ENCODE results near the gene GDF3.
"Not testable (repeated sequence)": the region's sequence is repeated elsewhere in the genome, so short reads cannot be mapped to it uniquely, and the experiment has no call there.

GDF3 gene

GRCh38 chr12:7695566-7696197, at the start of gene GDF3:
GDF3 (minus strand) TSS chr12:7695775; CDS start chr12:7695728, 47 bp downstream.
- Histone ChIP-seq H3K27ac (ENCODE audit: low read length) (no peak within 1 kb of the TSS), H3K36me3 (ENCODE audit: control insufficient read depth, insufficient read depth, low read length) (no peaks in the 10 kb centered on the region), H3K4me1 (ENCODE audit: control insufficient read depth, insufficient read depth, low read length) (peaks cover 6% of the 10 kb centered on the region; the same call in 1 of the 2 replicates), H3K27me3 (ENCODE audit: control insufficient read depth, insufficient read depth, low read length) (no peaks in the 10 kb centered on the region), H3K9me3 (ENCODE audit: control insufficient read depth, insufficient read depth, low read length) (no peaks in the 10 kb centered on the region), H3K4me3 (ENCODE audit: low read length) (no peak within 1 kb of the TSS)
- DNase-seq (ENCODE audit: low read depth, low spot score), result no peak
- WGBS (ENCODE audit: insufficient coverage, insufficient read length), result no CpG with 5 or more reads among the region's 7 CpGs

- no peaks in the 10 kb centered on the region for H3K36me3 ChIP-seq (ENCODE audit: control insufficient read depth, insufficient read depth, low read length)
- WGBS (ENCODE audit: insufficient coverage, insufficient read length), result no CpG with 5 or more reads among the region's 3 CpGs
- no peaks in the 10 kb centered on the region for H3K27me3 ChIP-seq (ENCODE audit: control insufficient read depth, insufficient read depth, low read length)
- no peak for DNase-seq (ENCODE audit: low read depth, low spot score)
- 0 out of 2 replicates have a peak, but pooled peaks cover 1% of the 10 kb centered on the region for H3K4me1 ChIP-seq (ENCODE audit: control insufficient read depth, insufficient read depth, low read length)
- H3K4me3 ChIP-seq (ENCODE audit: low read length), result no peak overlapping the region
- H3K9me3 ChIP-seq (ENCODE audit: control insufficient read depth, insufficient read depth, low read length), result no peaks in the 10 kb centered on the region
- H3K27ac ChIP-seq (ENCODE audit: low read length), result no peak overlapping the region
These were observed 37.4 kb upstream of the GDF3 start for GRCh38 chr12:7732993-7733392.

- Histone ChIP-seq H3K4me1 (ENCODE audit: control insufficient read depth, insufficient read depth, low read length) (0 out of 2 replicates have a peak, but pooled peaks cover 1% of the 10 kb centered on the region), H3K9me3 (ENCODE audit: control insufficient read depth, insufficient read depth, low read length) (no peaks in the 10 kb centered on the region), H3K4me3 (ENCODE audit: low read length) (no peak overlapping the region), H3K27ac (ENCODE audit: low read length) (no peak overlapping the region), H3K36me3 (ENCODE audit: control insufficient read depth, insufficient read depth, low read length) (no peaks in the 10 kb centered on the region), H3K27me3 (ENCODE audit: control insufficient read depth, insufficient read depth, low read length) (no peaks in the 10 kb centered on the region)
- WGBS (ENCODE audit: insufficient coverage, insufficient read length), result no CpG with 5 or more reads among the region's 5 CpGs
- no peak for DNase-seq (ENCODE audit: low read depth, low spot score)
These were observed 35.9 kb upstream of the GDF3 start for GRCh38 chr12:7731486-7731885.

GRCh38 chr12:7730984-7731383, 35.4 kb upstream of the GDF3 start:
- not testable (repeated sequence) for H3K27me3 ChIP-seq (ENCODE audit: control insufficient read depth, insufficient read depth, low read length); H3K27ac ChIP-seq (ENCODE audit: low read length); H3K36me3 ChIP-seq (ENCODE audit: control insufficient read depth, insufficient read depth, low read length); H3K4me1 ChIP-seq (ENCODE audit: control insufficient read depth, insufficient read depth, low read length); DNase-seq (ENCODE audit: low read depth, low spot score); H3K9me3 ChIP-seq (ENCODE audit: control insufficient read depth, insufficient read depth, low read length); H3K4me3 ChIP-seq (ENCODE audit: low read length)

GRCh38 chr12:7729746-7730145, 34.2 kb upstream of the GDF3 start:
- Histone ChIP-seq H3K27ac (ENCODE audit: low read length) (no peak overlapping the region), H3K9me3 (ENCODE audit: control insufficient read depth, insufficient read depth, low read length) (no peaks in the 10 kb centered on the region), H3K4me1 (ENCODE audit: control insufficient read depth, insufficient read depth, low read length) (0 out of 2 replicates have a peak, but pooled peaks cover 1% of the 10 kb centered on the region), H3K36me3 (ENCODE audit: control insufficient read depth, insufficient read depth, low read length) (no peaks in the 10 kb centered on the region), H3K27me3 (ENCODE audit: control insufficient read depth, insufficient read depth, low read length) (no peaks in the 10 kb centered on the region), H3K4me3 (ENCODE audit: low read length) (no peak overlapping the region)
- no peak for DNase-seq (ENCODE audit: low read depth, low spot score)
- no CpG with 5 or more reads among the region's 4 CpGs for WGBS (ENCODE audit: insufficient coverage, insufficient read length)

GRCh38 chr12:7723926-7724325, 28.4 kb upstream of the GDF3 start:
- Histone ChIP-seq H3K27ac (ENCODE audit: low read length) (no peak overlapping the region), H3K36me3 (ENCODE audit: control insufficient read depth, insufficient read depth, low read length) (no peaks in the 10 kb centered on the region), H3K27me3 (ENCODE audit: control insufficient read depth, insufficient read depth, low read length) (no peaks in the 10 kb centered on the region), H3K4me1 (ENCODE audit: control insufficient read depth, insufficient read depth, low read length) (no peaks in the 10 kb centered on the region), H3K4me3 (ENCODE audit: low read length) (no peak overlapping the region), H3K9me3 (ENCODE audit: control insufficient read depth, insufficient read depth, low read length) (no peaks in the 10 kb centered on the region)
- no CpG with 5 or more reads among the region's 3 CpGs for WGBS (ENCODE audit: insufficient coverage, insufficient read length)
- DNase-seq (ENCODE audit: low read depth, low spot score), result no peak

GRCh38 chr12:7719946-7720730, 24.6 kb upstream of the GDF3 start:
- H3K27me3 ChIP-seq (ENCODE audit: control insufficient read depth, insufficient read depth, low read length), result no peaks in the 10 kb centered on the region
- no peak for DNase-seq (ENCODE audit: low read depth, low spot score)
- H3K9me3 ChIP-seq (ENCODE audit: control insufficient read depth, insufficient read depth, low read length), result no peaks in the 10 kb centered on the region
- WGBS (ENCODE audit: insufficient coverage, insufficient read length), result no CpG with 5 or more reads among the region's 15 CpGs
- H3K4me1 ChIP-seq (ENCODE audit: control insufficient read depth, insufficient read depth, low read length), result no peaks in the 10 kb centered on the region
- no peak overlapping the region for H3K4me3 ChIP-seq (ENCODE audit: low read length)
- H3K36me3 ChIP-seq (ENCODE audit: control insufficient read depth, insufficient read depth, low read length), result no peaks in the 10 kb centered on the region
- H3K27ac ChIP-seq (ENCODE audit: low read length), result no peak overlapping the region

- Histone ChIP-seq H3K27ac (ENCODE audit: low read length) (no peak overlapping the region), H3K27me3 (ENCODE audit: control insufficient read depth, insufficient read depth, low read length) (no peaks in the 10 kb centered on the region), H3K9me3 (ENCODE audit: control insufficient read depth, insufficient read depth, low read length) (no peaks in the 10 kb centered on the region), H3K4me1 (ENCODE audit: control insufficient read depth, insufficient read depth, low read length) (no peaks in the 10 kb centered on the region), H3K4me3 (ENCODE audit: low read length) (no peak overlapping the region), H3K36me3 (ENCODE audit: control insufficient read depth, insufficient read depth, low read length) (no peaks in the 10 kb centered on the region)
- no peak for DNase-seq (ENCODE audit: low read depth, low spot score)
- no CpG with 5 or more reads among the region's 5 CpGs for WGBS (ENCODE audit: insufficient coverage, insufficient read length)
These were observed 20.8 kb upstream of the GDF3 start for GRCh38 chr12:7716381-7716780.

GRCh38 chr12:7712841-7713442, 17.4 kb upstream of the GDF3 start:
- no peak overlapping the region for H3K27ac ChIP-seq (ENCODE audit: low read length)
- no peak for DNase-seq (ENCODE audit: low read depth, low spot score)
- WGBS (ENCODE audit: insufficient coverage, insufficient read length), result no CpG with 5 or more reads among the region's 28 CpGs

GRCh38 chr12:7711133-7711532, 15.6 kb upstream of the GDF3 start, which contains the start of gene DPPA3:
DPPA3 (plus strand) TSS chr12:7711433; CDS start chr12:7711571, 138 bp downstream.
- Histone ChIP-seq H3K4me3 (ENCODE audit: low read length) (no peak within 1 kb of the TSS), H3K27me3 (ENCODE audit: control insufficient read depth, insufficient read depth, low read length) (no peaks in the 10 kb centered on the region), H3K36me3 (ENCODE audit: control insufficient read depth, insufficient read depth, low read length) (no peaks in the 10 kb centered on the region), H3K9me3 (ENCODE audit: control insufficient read depth, insufficient read depth, low read length) (no peaks in the 10 kb centered on the region), H3K27ac (ENCODE audit: low read length) (no peak within 1 kb of the TSS), H3K4me1 (ENCODE audit: control insufficient read depth, insufficient read depth, low read length) (no peaks in the 10 kb centered on the region)
- no peak for DNase-seq (ENCODE audit: low read depth, low spot score)
- no CpG with 5 or more reads among the region's 7 CpGs for WGBS (ENCODE audit: insufficient coverage, insufficient read length)

More at GRCh38 chr12:7712841-7713442, 17.4 kb upstream of the GDF3 start:
- Histone ChIP-seq H3K4me3 (ENCODE audit: low read length) (no peak overlapping the region), H3K4me1 (ENCODE audit: control insufficient read depth, insufficient read depth, low read length) (no peaks in the 10 kb centered on the region), H3K9me3 (ENCODE audit: control insufficient read depth, insufficient read depth, low read length) (no peaks in the 10 kb centered on the region), H3K27me3 (ENCODE audit: control insufficient read depth, insufficient read depth, low read length) (no peaks in the 10 kb centered on the region), H3K36me3 (ENCODE audit: control insufficient read depth, insufficient read depth, low read length) (no peaks in the 10 kb centered on the region)
